ENCODE results near the gene CAMK4.

DNA sequence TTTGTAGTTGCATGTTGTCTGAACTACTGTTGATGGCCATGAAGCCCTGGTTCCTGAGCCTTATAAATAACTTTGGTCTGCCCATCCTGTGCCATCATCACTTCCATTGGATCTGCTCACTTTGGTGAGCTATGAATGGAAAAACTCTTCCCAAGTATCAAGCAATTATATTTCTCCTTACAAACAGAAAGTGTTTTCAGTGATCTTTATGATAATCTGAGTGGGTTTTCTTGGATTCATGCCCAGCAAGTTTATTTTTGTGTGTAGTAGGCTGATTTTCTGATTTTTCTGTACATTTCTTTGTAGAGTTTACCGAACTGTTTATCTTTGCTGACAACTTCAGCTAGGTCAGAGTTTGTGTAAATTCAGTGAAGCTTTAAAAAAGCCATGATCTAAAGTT is 31.0 kb downstream of the CAMK4 start:
- no peak for TF ChIP-seq POLR2A (IDR thresholded peaks at IDR 0.05)
- TF ChIP-seq, protein P1, sequence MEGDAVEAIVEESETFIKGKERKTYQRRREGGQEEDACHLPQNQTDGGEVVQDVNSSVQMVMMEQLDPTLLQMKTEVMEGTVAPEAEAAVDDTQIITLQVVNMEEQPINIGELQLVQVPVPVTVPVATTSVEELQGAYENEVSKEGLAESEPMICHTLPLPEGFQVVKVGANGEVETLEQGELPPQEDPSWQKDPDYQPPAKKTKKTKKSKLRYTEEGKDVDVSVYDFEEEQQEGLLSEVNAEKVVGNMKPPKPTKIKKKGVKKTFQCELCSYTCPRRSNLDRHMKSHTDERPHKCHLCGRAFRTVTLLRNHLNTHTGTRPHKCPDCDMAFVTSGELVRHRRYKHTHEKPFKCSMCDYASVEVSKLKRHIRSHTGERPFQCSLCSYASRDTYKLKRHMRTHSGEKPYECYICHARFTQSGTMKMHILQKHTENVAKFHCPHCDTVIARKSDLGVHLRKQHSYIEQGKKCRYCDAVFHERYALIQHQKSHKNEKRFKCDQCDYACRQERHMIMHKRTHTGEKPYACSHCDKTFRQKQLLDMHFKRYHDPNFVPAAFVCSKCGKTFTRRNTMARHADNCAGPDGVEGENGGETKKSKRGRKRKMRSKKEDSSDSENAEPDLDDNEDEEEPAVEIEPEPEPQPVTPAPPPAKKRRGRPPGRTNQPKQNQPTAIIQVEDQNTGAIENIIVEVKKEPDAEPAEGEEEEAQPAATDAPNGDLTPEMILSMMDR (IDR thresholded peaks at IDR 0.05): no peak
